H1 (cell line): ENCODE results near the gene SKIC3. TPM values are rescaled to one million over a fixed set of nuclear protein-coding genes. Genes with fewer than 3 reads are reported as not detected.

Source experiments
- CTCF ChIA-PET: fragments of 300-600 bp; sonication (Branson Sonifier 250); formaldehyde crosslinking; loops from one replicate; lab custom pipeline; 2021; ENCODE audit not compliant: partially characterized antibody; lab: Charles Lee
- POLR2A ChIA-PET: fragments of 300-600 bp; sonication (Branson Sonifier 250); formaldehyde crosslinking; loops from one replicate; lab custom pipeline; 2021; ENCODE audit warnings: inconsistent platforms; ENCODE audit not compliant: partially characterized antibody; lab: Charles Lee
- DNase-seq, 2 experiments: peaks; one replicate each; pipeline versions ENCODE4 v3.0.0 to v3.0.0-alpha.2; 2010 to 2022; ENCODE audit warnings: low spot score in 2 of 2, low read depth in 1 of 2, mixed read lengths in 1 of 2
- FAIRE-seq: peaks from 2 replicates; lab custom pipeline; 2011; peaks lifted over from hg19 to GRCh38; lab: Jason Lieb, UNC
- H2AFZ ChIP-seq: 2 replicates; pipeline ENCODE4 v1.8.1; 2012; ENCODE audit warnings: low read length, inconsistent platforms
- H2AK5ac ChIP-seq: 2 replicates; pipeline ENCODE4 v1.6.1; 2013; ENCODE audit warnings: low read depth, low read length
- H2BK120ac ChIP-seq: replicated peaks from 2 replicates; pipeline ENCODE3; 2013; ENCODE audit warnings: low read depth, low read length, inconsistent platforms
- H2BK12ac ChIP-seq: 2 replicates; pipeline ENCODE4 v1.6.1; 2013; ENCODE audit warnings: low read depth, low read length
- H2BK15ac ChIP-seq: 2 replicates; pipeline ENCODE4 v1.6.1; 2013; ENCODE audit warnings: low read length
- H2BK20ac ChIP-seq: 2 replicates; pipeline ENCODE4 v1.6.1; 2013; ENCODE audit warnings: low read length
- H2BK5ac ChIP-seq: 2 replicates; pipeline ENCODE4 v1.6.1; 2013; ENCODE audit warnings: low read depth, low read length
- H3K14ac ChIP-seq: 2 replicates; pipeline ENCODE4 v1.6.1; 2013; ENCODE audit warnings: inconsistent platforms; ENCODE audit not compliant: insufficient read length
- H3K18ac ChIP-seq: 2 replicates; pipeline ENCODE4 v1.6.1; 2013; ENCODE audit warnings: low read length; ENCODE audit errors: extremely low read depth
- H3K23ac ChIP-seq: 2 replicates; pipeline ENCODE4 v1.6.1; 2013; ENCODE audit warnings: inconsistent platforms; ENCODE audit not compliant: insufficient read length
- H3K23me2 ChIP-seq: 2 replicates; pipeline ENCODE4 v1.6.1; 2013; ENCODE audit warnings: low read depth, low read length
- H3K27ac ChIP-seq: 2 replicates; pipeline ENCODE4 v1.6.1; 2011; ENCODE audit warnings: low read depth, low read length, inconsistent platforms
- H3K27me3 ChIP-seq, 4 experiments: replicated peaks in 1 of 4; 1 replicate in 1 of 4; 2 replicates in 3 of 4; pipeline versions ENCODE4 v1.6.1 to v1.8.1; 2011 to 2013; ENCODE audit warnings: low read length in 3 of 4, mild to moderate bottlenecking in 3 of 4, inconsistent platforms in 2 of 4, mixed read lengths in 2 of 4, moderate library complexity in 1 of 4; ENCODE audit not compliant: control insufficient read depth in 3 of 4, insufficient read depth in 3 of 4; ENCODE audit errors: extremely low read depth in 1 of 4
- H3K36me3 ChIP-seq, 4 experiments: 2 replicates each; pipeline versions ENCODE4 v1.6.1 to v1.8.1; 2011 to 2013; ENCODE audit warnings: mild to moderate bottlenecking in 4 of 4, low read length in 3 of 4, moderate library complexity in 2 of 4, control low read depth in 1 of 4, inconsistent platforms in 1 of 4; ENCODE audit not compliant: insufficient read depth in 4 of 4, control insufficient read depth in 2 of 4
- H3K4ac ChIP-seq: replicated peaks from 2 replicates; pipeline ENCODE3; 2013; ENCODE audit warnings: low read length, low read depth, mixed read lengths, inconsistent platforms; ENCODE audit not compliant: insufficient read length
- H3K4me1 ChIP-seq, 4 experiments: replicated peaks in 1 of 4; 1 replicate in 1 of 4; 2 replicates in 3 of 4; pipeline versions ENCODE4 v1.6.1 to v1.8.1; 2011 to 2013; ENCODE audit warnings: low read length in 3 of 4, inconsistent platforms in 2 of 4, mixed read lengths in 1 of 4; ENCODE audit not compliant: insufficient read depth in 4 of 4, control insufficient read depth in 3 of 4
- H3K4me2 ChIP-seq, 2 experiments: 2 replicates each; pipeline versions ENCODE4 v1.6.1 to v1.8.1; 2011 to 2013; ENCODE audit warnings: low read depth in 2 of 2, low read length in 2 of 2, control low read depth in 1 of 2, inconsistent platforms in 1 of 2, mild to moderate bottlenecking in 1 of 2; ENCODE audit not compliant: insufficient read depth in 1 of 2
- H3K4me3 ChIP-seq, 4 experiments: fragments of 200-600, 300-600 bp in 1 of 4; sonication (generic), shearing (Covaris generic), sonication (Bioruptor Twin) in 1 of 4; 2 replicates each; pipeline versions ENCODE4 v1.5.1 to v1.8.1; 2011 to 2016; ENCODE audit warnings: low read length in 4 of 4, low read depth in 3 of 4, control low read depth in 2 of 4, inconsistent platforms in 2 of 4, mild to moderate bottlenecking in 2 of 4, mixed read lengths in 1 of 4, moderate library complexity in 1 of 4; ENCODE audit not compliant: insufficient read depth in 2 of 4; ENCODE audit errors: extremely low read depth in 1 of 4
- H3K56ac ChIP-seq: replicated peaks from 2 replicates; pipeline ENCODE3; 2013; ENCODE audit warnings: low read depth, mild to moderate bottlenecking, mixed read lengths, low read length, inconsistent platforms; ENCODE audit not compliant: insufficient read length
- H3K79me1 ChIP-seq: 2 replicates; pipeline ENCODE4 v1.6.1; 2013; ENCODE audit warnings: low read depth, low read length, control low read depth
- H3K79me2 ChIP-seq, 2 experiments: 2 replicates each; pipeline versions ENCODE4 v1.6.1 to v1.8.1; 2012 to 2013; ENCODE audit warnings: low read length in 2 of 2, mild to moderate bottlenecking in 2 of 2, inconsistent platforms in 1 of 2; ENCODE audit not compliant: insufficient read depth in 2 of 2, control insufficient read depth in 1 of 2
- H3K9ac ChIP-seq, 4 experiments: replicated peaks in 1 of 4; 1 replicate in 1 of 4; 2 replicates in 3 of 4; pipeline versions ENCODE4 v1.6.1 to v1.8.1; 2011 to 2013; ENCODE audit warnings: low read depth in 3 of 4, low read length in 3 of 4, control low read depth in 2 of 4, mild to moderate bottlenecking in 2 of 4, moderate library complexity in 2 of 4, inconsistent platforms in 1 of 4; ENCODE audit errors: extremely low read depth in 1 of 4
- H3K9me3 ChIP-seq, 2 experiments: 2 replicates each; pipeline versions ENCODE4 v1.6.1 to v1.8.1; 2012 to 2013; ENCODE audit warnings: mild to moderate bottlenecking in 2 of 2, moderate library complexity in 2 of 2, control low read depth in 1 of 2, inconsistent platforms in 1 of 2, low read depth in 1 of 2, low read length in 1 of 2, mixed read lengths in 1 of 2; ENCODE audit not compliant: insufficient read depth in 2 of 2
- H4K20me1 ChIP-seq, 2 experiments: replicated peaks in 1 of 2; 2 replicates each; pipeline versions ENCODE3 to v1.8.1; 2011 to 2013; ENCODE audit warnings: inconsistent platforms in 2 of 2, low read length in 2 of 2, mild to moderate bottlenecking in 1 of 2; ENCODE audit not compliant: insufficient read depth in 2 of 2, control insufficient read depth in 1 of 2
- H4K5ac ChIP-seq: 2 replicates; pipeline ENCODE4 v1.6.1; 2013; ENCODE audit warnings: low read length, low read depth, mixed read lengths, inconsistent platforms; ENCODE audit not compliant: insufficient read length
- H4K8ac ChIP-seq: 2 replicates; pipeline ENCODE4 v1.8.0; 2013; ENCODE audit warnings: mild to moderate bottlenecking, moderate library complexity, low read length, inconsistent platforms; ENCODE audit not compliant: insufficient read depth; ENCODE audit errors: extremely low read depth
- H4K91ac ChIP-seq: replicated peaks from 2 replicates; pipeline ENCODE3; 2013; ENCODE audit warnings: low read length, mixed read lengths, inconsistent platforms; ENCODE audit not compliant: insufficient read length
- BACH1 ChIP-seq: IDR thresholded peaks from 2 replicates; pipeline ENCODE4 v1.6.1; 2012; ENCODE audit warnings: low read length, improper control_type of control experiment
- CEBPB ChIP-seq: IDR thresholded peaks from 2 replicates; pipeline ENCODE4 v1.6.1; 2012; ENCODE audit warnings: low read depth, low read length
- CTBP2 ChIP-seq: IDR thresholded peaks from 2 replicates; pipeline ENCODE4 v1.7.0; 2011; ENCODE audit warnings: borderline replicate concordance, mild to moderate bottlenecking, moderate library complexity, mixed read lengths, low read length; ENCODE audit not compliant: insufficient read depth, insufficient read length
- GABPA ChIP-seq: IDR thresholded peaks from 2 replicates; pipeline ENCODE4 v1.6.1; 2011; ENCODE audit warnings: mild to moderate bottlenecking, low read length, moderate library complexity, borderline replicate concordance; ENCODE audit not compliant: insufficient read depth
- GTF2F1 ChIP-seq: IDR thresholded peaks from 2 replicates; pipeline ENCODE4 v1.6.1; 2012; ENCODE audit warnings: low read depth, low read length, improper control_type of control experiment, borderline replicate concordance
- MAX ChIP-seq: IDR thresholded peaks from 2 replicates; pipeline ENCODE4 v1.6.1; 2012; ENCODE audit warnings: inconsistent platforms
- NRF1 ChIP-seq: IDR thresholded peaks from 2 replicates; pipeline ENCODE4 v1.6.1; 2011; ENCODE audit warnings: mild to moderate bottlenecking, low read depth, low read length, improper control_type of control experiment
- POU5F1 ChIP-seq: IDR thresholded peaks from 2 replicates; pipeline ENCODE4 v1.6.1; 2011; ENCODE audit warnings: low read depth, mild to moderate bottlenecking, low read length, moderate library complexity
- RAD21 ChIP-seq, 2 experiments: IDR thresholded peaks in 1 of 2; conservative IDR thresholded peaks in 1 of 2; 2 replicates each; pipeline ENCODE4 v1.6.1; 2011; ENCODE audit warnings: low read depth in 2 of 2, low read length in 2 of 2, improper control_type of control experiment in 1 of 2, inconsistent platforms in 1 of 2, mild to moderate bottlenecking in 1 of 2, moderate library complexity in 1 of 2
- RXRA ChIP-seq: IDR thresholded peaks from 2 replicates; pipeline ENCODE4 v1.6.1; 2011; ENCODE audit warnings: low read depth, mild to moderate bottlenecking, low read length, moderate library complexity; ENCODE audit not compliant: insufficient read depth
- SAP30 ChIP-seq: fragments of 300-600 bp; sonication (generic); IDR thresholded peaks from 2 replicates; pipeline ENCODE4 v1.7.1; 2012; ENCODE audit warnings: low read length, moderate library complexity, mild to moderate bottlenecking, inconsistent platforms; ENCODE audit not compliant: insufficient read depth, insufficient replicate concordance
- SRF ChIP-seq: IDR thresholded peaks from 2 replicates; pipeline ENCODE4 v1.6.1; 2011; ENCODE audit warnings: mild to moderate bottlenecking, low read depth, low read length, moderate library complexity
- YY1 ChIP-seq: IDR thresholded peaks from 2 replicates; pipeline ENCODE4 v1.6.1; 2011; ENCODE audit warnings: low read depth, mild to moderate bottlenecking, low read length
- WGBS, 2 experiments: shearing (Covaris generic) in 1 of 2; methylation state at CpG; one replicate each; pipeline versions ENCODE4 v1.1.6 to v1.1.7; 2013 to 2015; ENCODE audit warnings: low lambda C conversion rate in 2 of 2, mixed read lengths in 2 of 2, inconsistent platforms in 1 of 2, low coverage in 1 of 2, missing lambda C conversion rate in 1 of 2; ENCODE audit not compliant: insufficient replicate concordance in 2 of 2, insufficient coverage in 1 of 2, insufficient read length in 1 of 2; ENCODE audit errors: extremely low coverage in 1 of 2, missing lambda C conversion rate in 1 of 2; 5-methylcytosine and 5-hydroxymethylcytosine counted together
- polyA plus RNA-seq, 7 experiments: library from polyadenylated mRNA; depleted of rRNA in 3 of 7; stranded (reverse) in 5 of 7; unstranded in 2 of 7; fragments of >200 nt in 5 of 7; fragments of 200-250 nt in 2 of 7; gene quantifications; 1 replicate in 5 of 7; 2 replicates in 1 of 7; 4 replicates in 1 of 7; pipeline versions ENCODE4 v1.2.1 to v1.2.3, GENCODE V29; 2011 to 2013; ENCODE audit warnings: missing spikeins in 2 of 7, mixed read lengths in 2 of 7
- total RNA-seq: library from RNA; stranded (reverse); fragmentation: NEBNext Ultra II Directional; extraction: Animal tissue kit (Norgen Biotek cat#: 25700); gene quantifications from 2 replicates; pipeline ENCODE4 v1.2.1, GENCODE V29; 2021

SKIC3 gene
- total and polyA plus RNA-seq, 2 of the 8 experiments (the other 6 are each of a cell fraction or from before 2014, with no cell fraction given): 13.7 to 53.7 TPM

- Histone ChIP-seq H2BK20ac (no peak overlapping the region), H3K23ac (no peak overlapping the region), H3K9ac (no peak overlapping the region), H2BK12ac (no peak overlapping the region), H3K4me2 (no peak overlapping the region), H3K4me1 (no peaks in the 10 kb centered on the region; a peak in 1 of 7 replicates), H3K23me2 (peaks cover 3% of the 10 kb centered on the region; the same call in 1 of the 2 replicates), H3K9me3 (no peaks in the 10 kb centered on the region), H3K79me1 (peaks cover 2% of the 10 kb centered on the region; the same call in 1 of the 2 replicates), H2BK15ac (no peak overlapping the region), H3K4me3 (no peak overlapping the region), H4K8ac (no peak overlapping the region), H3K36me3 (0 out of 8 replicates have a peak, but pooled peaks cover 0 to 2% (median 0%) of the 10 kb centered on the region in 4 experiments), H4K20me1 (no peaks in the 10 kb centered on the region), H3K27me3 (no peaks in the 10 kb centered on the region), H3K27ac (no peak overlapping the region), H3K56ac (no peak overlapping the region), H3K4ac (no peak overlapping the region), H2AFZ (no peak overlapping the region), H3K18ac (no peak overlapping the region), H2BK120ac (no peak overlapping the region), H3K14ac (no peak overlapping the region), H2BK5ac (no peak overlapping the region), H4K91ac (no peak overlapping the region), H4K5ac (no peak overlapping the region), H3K79me2 (peaks cover 0 to 42% of the 10 kb centered on the region in 2 experiments; a peak in 3 of 4 replicates), H2AK5ac (no peak overlapping the region)
- no peak for TF ChIP-seq NRF1
- TF ChIP-seq SRF: no peak
- no peak for TF ChIP-seq GTF2F1
- no peak for TF ChIP-seq RAD21 (IDR thresholded peaks at IDR 0.05 in 1 of 2, conservative IDR thresholded peaks at IDR 0.05 in 1 of 2; ENCODE audit: low read depth in 2 of 2, low read length in 2 of 2)
- TF ChIP-seq CEBPB: no peak
- no peak for TF ChIP-seq RXRA
- TF ChIP-seq BACH1: no peak
- no peak for TF ChIP-seq GABPA
- TF ChIP-seq SAP30: no peak
- no peak for TF ChIP-seq POU5F1
- TF ChIP-seq CTBP2: no peak
- TF ChIP-seq YY1: no peak
- no peak for TF ChIP-seq MAX
- CTCF ChIA-PET: interaction anchor here (1.0 kb wide), 1 partner anchor 19 kb away, joined by 3 read pairs; no protein-coding TSS in a partner anchor
- 85% methylated on average over 2 of the region's 2 CpGs; no CpG with 5 or more reads in 1 of the 2 experiments for WGBS, 2 experiments
- POLR2A ChIA-PET: interaction anchor here (0.9 to 1.1 kb wide), 2 partner anchors 10 to 12 kb away, joined by 3 to 5 read pairs; no protein-coding TSS in a partner anchor
- FAIRE-seq (no peak), DNase-seq (no peak)
Observed at GRCh38 chr5:95557841-95558240, 3.1 kb upstream of the SKIC3 start.
